H9 (cell line): Measurements from ENCODE around the gene ZBTB6. TPM values are rescaled to one million over a fixed set of nuclear protein-coding genes. Genes with fewer than 3 reads are reported as not detected.

Experiments
- DNase-seq: peaks from one replicate; pipeline ENCODE4 v3.0.0-alpha.2; 2017
- H2AFZ ChIP-seq: one replicate; pipeline ENCODE4 v1.6.1; 2013; ENCODE audit warnings: mild to moderate bottlenecking, low read length, control low read depth, moderate library complexity
- H2AK5ac ChIP-seq: 2 replicates; pipeline ENCODE4 v1.6.1; 2013; ENCODE audit warnings: low read length, control low read depth, mixed read lengths; ENCODE audit not compliant: insufficient read length
- H2BK120ac ChIP-seq: one replicate; pipeline ENCODE4 v1.6.1; 2013; ENCODE audit warnings: low read depth, mild to moderate bottlenecking, low read length, control low read depth, inconsistent platforms; ENCODE audit not compliant: poor library complexity, severe bottlenecking
- H2BK12ac ChIP-seq: 2 replicates; pipeline ENCODE4 v1.6.1; 2013; ENCODE audit warnings: low read length, control low read depth, mixed read lengths, low read depth; ENCODE audit not compliant: insufficient read length
- H2BK15ac ChIP-seq: 2 replicates; pipeline ENCODE4 v1.6.1; 2013; ENCODE audit warnings: low read depth, low read length, control low read depth
- H2BK20ac ChIP-seq: one replicate; pipeline ENCODE4 v1.6.1; 2013; ENCODE audit warnings: low read depth, mild to moderate bottlenecking, low read length, control low read depth, inconsistent platforms; ENCODE audit not compliant: poor library complexity, severe bottlenecking
- H2BK5ac ChIP-seq: 2 replicates; pipeline ENCODE4 v1.6.1; 2013; ENCODE audit warnings: low read length, control low read depth, mixed read lengths; ENCODE audit not compliant: insufficient read length
- H3K14ac ChIP-seq: 2 replicates; pipeline ENCODE4 v1.6.1; 2013; ENCODE audit warnings: low read length, control low read depth; ENCODE audit not compliant: insufficient read depth
- H3K18ac ChIP-seq: 2 replicates; pipeline ENCODE4 v1.6.1; 2013; ENCODE audit warnings: low read depth, mild to moderate bottlenecking, mixed read lengths, low read length, control low read depth; ENCODE audit not compliant: insufficient read length
- H3K23ac ChIP-seq: 2 replicates; pipeline ENCODE4 v1.6.1; 2013; ENCODE audit warnings: low read length, control low read depth, mixed read lengths, low read depth; ENCODE audit not compliant: insufficient read length
- H3K23me2 ChIP-seq: 2 replicates; pipeline ENCODE4 v1.6.1; 2013; ENCODE audit warnings: low read depth, mild to moderate bottlenecking, mixed read lengths, low read length, control low read depth; ENCODE audit not compliant: insufficient read length, poor library complexity, severe bottlenecking
- H3K27ac ChIP-seq: 2 replicates; pipeline ENCODE4 v1.5.1; 2013; ENCODE audit warnings: low read length, control low read depth, mixed read lengths, low read depth; ENCODE audit not compliant: insufficient read length
- H3K27me3 ChIP-seq: 2 replicates; pipeline ENCODE4 v1.6.1; 2013; ENCODE audit warnings: low read length, control low read depth, inconsistent platforms; ENCODE audit not compliant: insufficient read depth
- H3K4ac ChIP-seq: 2 replicates; pipeline ENCODE4 v1.6.1; 2013; ENCODE audit warnings: low read depth, mild to moderate bottlenecking, control low read depth, inconsistent platforms, low read length, moderate library complexity
- H3K4me1 ChIP-seq: 2 replicates; pipeline ENCODE4 v1.6.1; 2013; ENCODE audit warnings: low read length, control low read depth, inconsistent platforms; ENCODE audit not compliant: insufficient read depth
- H3K4me2 ChIP-seq: 2 replicates; pipeline ENCODE4 v1.6.1; 2013; ENCODE audit warnings: low read length, control low read depth, mixed read lengths; ENCODE audit not compliant: insufficient read length, insufficient read depth
- H3K56ac ChIP-seq: 2 replicates; pipeline ENCODE4 v1.6.1; 2013; ENCODE audit warnings: low read depth, mild to moderate bottlenecking, mixed read lengths, low read length, control low read depth; ENCODE audit not compliant: insufficient read length
- H3K79me1 ChIP-seq: 2 replicates; pipeline ENCODE4 v1.6.1; 2013; ENCODE audit warnings: low read depth, mild to moderate bottlenecking, moderate library complexity, low read length, control low read depth, inconsistent platforms; ENCODE audit not compliant: insufficient read depth, poor library complexity, severe bottlenecking
- H3K79me2 ChIP-seq: 2 replicates; pipeline ENCODE4 v1.6.1; 2013; ENCODE audit warnings: low read length, control low read depth, inconsistent platforms; ENCODE audit not compliant: insufficient read depth
- H3K9ac ChIP-seq: 2 replicates; pipeline ENCODE4 v1.6.1; 2013; ENCODE audit warnings: low read length, control low read depth, mixed read lengths; ENCODE audit not compliant: insufficient read length; ENCODE audit errors: extremely low read depth
- H3K9me3 ChIP-seq: one replicate; pipeline ENCODE4 v1.6.1; 2013; ENCODE audit warnings: low read depth, low read length, inconsistent platforms; ENCODE audit not compliant: control insufficient read depth
- H3T11ph ChIP-seq: one replicate; pipeline ENCODE4 v1.6.1; 2013; ENCODE audit warnings: mild to moderate bottlenecking, low read length, control low read depth, inconsistent platforms
- H4K20me1 ChIP-seq: one replicate; pipeline ENCODE4 v1.6.1; 2013; ENCODE audit not compliant: control insufficient read depth, insufficient read length, insufficient read depth
- H4K5ac ChIP-seq: 2 replicates; pipeline ENCODE4 v1.6.1; 2013; ENCODE audit warnings: low read depth, mild to moderate bottlenecking, mixed read lengths, low read length, control low read depth; ENCODE audit not compliant: insufficient read length
- H4K8ac ChIP-seq: replicated peaks from 2 replicates; pipeline ENCODE4 v1.6.1; 2013; ENCODE audit warnings: low read length, control low read depth, mixed read lengths, low read depth; ENCODE audit not compliant: insufficient read length
- H4K91ac ChIP-seq: 2 replicates; pipeline ENCODE4 v1.6.1; 2013; ENCODE audit warnings: low read depth, mild to moderate bottlenecking, moderate library complexity, mixed read lengths, low read length, control low read depth; ENCODE audit not compliant: insufficient read length
- H3K27ac Mint-ChIP-seq, 3 experiments: 2 replicates in 2 of 3; 3 replicates in 1 of 3; pipeline ENCODE4 v1.8.0; 2020 to 2021; ENCODE audit warnings: mixed read lengths in 3 of 3, mild to moderate bottlenecking in 1 of 3, moderate library complexity in 1 of 3
- H3K27me3 Mint-ChIP-seq: 2 replicates; pipeline ENCODE4 v1.8.0; 2021; ENCODE audit warnings: low read depth, mild to moderate bottlenecking, moderate library complexity, mixed read lengths
- H3K36me3 Mint-ChIP-seq, 3 experiments: 2 replicates in 2 of 3; 3 replicates in 1 of 3; pipeline ENCODE4 v1.8.0; 2020 to 2021; ENCODE audit warnings: low read depth in 3 of 3, mixed read lengths in 3 of 3; ENCODE audit not compliant: insufficient read depth in 1 of 3
- H3K4me1 Mint-ChIP-seq, 2 experiments: 2 replicates each; pipeline ENCODE4 v1.8.0; 2020; ENCODE audit warnings: mixed read lengths in 2 of 2
- H3K4me3 Mint-ChIP-seq, 2 experiments: 2 replicates in 1 of 2; 3 replicates in 1 of 2; pipeline ENCODE4 v1.8.0; 2020 to 2021; ENCODE audit warnings: mild to moderate bottlenecking in 2 of 2, mixed read lengths in 2 of 2, moderate library complexity in 1 of 2
- H3K9me3 Mint-ChIP-seq, 2 experiments: 2 replicates in 1 of 2; 3 replicates in 1 of 2; pipeline ENCODE4 v1.8.0; 2020; ENCODE audit warnings: mild to moderate bottlenecking in 2 of 2, mixed read lengths in 2 of 2, moderate library complexity in 1 of 2
- WGBS: extraction: QIAGEN DNeasy Blood & Tissue Kit; methylation state at CpG from one replicate; pipeline ENCODE4 v1.1.7; 2013; ENCODE audit warnings: missing lambda C conversion rate, low lambda C conversion rate, mixed read lengths; ENCODE audit not compliant: insufficient read length; ENCODE audit errors: extremely low coverage; 5-methylcytosine and 5-hydroxymethylcytosine counted together
- total RNA-seq: library from RNA; stranded (reverse); gene quantifications from 2 replicates; pipeline ENCODE4 v1.2.1, GENCODE V29; 2021
- TF ChIP-seq, protein P1 (sequence below): fragments of 200-600 bp; sonication (generic); conservative IDR thresholded peaks from 3 replicates; pipeline ENCODE4 v1.8.0; 2021; ENCODE audit warnings: antibody characterized with exemption, mild to moderate bottlenecking

Gene ZBTB6
- total RNA-seq, 1 experiment from 2014 or later = 10.2 TPM

DNA sequence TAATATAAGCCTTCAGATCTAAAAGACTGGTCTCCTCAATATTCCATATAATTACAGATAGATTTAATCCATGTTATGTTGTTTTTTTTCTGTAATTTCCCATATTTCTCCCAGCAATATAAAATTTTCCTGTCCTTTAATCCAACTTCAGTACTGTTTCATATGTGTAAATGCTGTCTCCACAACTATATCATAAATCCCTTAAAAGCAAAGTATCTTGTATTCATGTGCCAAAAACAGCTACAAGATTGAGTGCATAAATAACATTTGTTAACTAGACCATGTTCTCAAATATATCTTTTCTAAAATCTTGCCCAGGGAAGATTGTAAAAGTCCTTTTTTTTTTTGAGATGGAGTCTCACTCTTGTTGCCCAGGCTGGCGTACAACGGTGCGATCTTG lies 49.7 kb downstream of the ZBTB6 start:
- H3K23ac ChIP-seq = no peak overlapping the region
- no peak overlapping the region for H2AK5ac ChIP-seq
- H3K79me1 ChIP-seq = no peaks in the 10 kb centered on the region
- no peak overlapping the region for H2BK20ac ChIP-seq
- TF ChIP-seq, protein P1, sequence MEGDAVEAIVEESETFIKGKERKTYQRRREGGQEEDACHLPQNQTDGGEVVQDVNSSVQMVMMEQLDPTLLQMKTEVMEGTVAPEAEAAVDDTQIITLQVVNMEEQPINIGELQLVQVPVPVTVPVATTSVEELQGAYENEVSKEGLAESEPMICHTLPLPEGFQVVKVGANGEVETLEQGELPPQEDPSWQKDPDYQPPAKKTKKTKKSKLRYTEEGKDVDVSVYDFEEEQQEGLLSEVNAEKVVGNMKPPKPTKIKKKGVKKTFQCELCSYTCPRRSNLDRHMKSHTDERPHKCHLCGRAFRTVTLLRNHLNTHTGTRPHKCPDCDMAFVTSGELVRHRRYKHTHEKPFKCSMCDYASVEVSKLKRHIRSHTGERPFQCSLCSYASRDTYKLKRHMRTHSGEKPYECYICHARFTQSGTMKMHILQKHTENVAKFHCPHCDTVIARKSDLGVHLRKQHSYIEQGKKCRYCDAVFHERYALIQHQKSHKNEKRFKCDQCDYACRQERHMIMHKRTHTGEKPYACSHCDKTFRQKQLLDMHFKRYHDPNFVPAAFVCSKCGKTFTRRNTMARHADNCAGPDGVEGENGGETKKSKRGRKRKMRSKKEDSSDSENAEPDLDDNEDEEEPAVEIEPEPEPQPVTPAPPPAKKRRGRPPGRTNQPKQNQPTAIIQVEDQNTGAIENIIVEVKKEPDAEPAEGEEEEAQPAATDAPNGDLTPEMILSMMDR = no peak
- H3K56ac ChIP-seq = no peak overlapping the region
- H4K20me1 ChIP-seq = no peaks in the 10 kb centered on the region
- no peaks in the 10 kb centered on the region for H3K23me2 ChIP-seq
- no peak overlapping the region for H4K8ac ChIP-seq
- no peak overlapping the region for H3T11ph ChIP-seq
- H2BK15ac ChIP-seq = no peak overlapping the region
- no peak overlapping the region for H4K91ac ChIP-seq
- no peak overlapping the region for H4K5ac ChIP-seq
- Mint-ChIP-seq H3K36me3 (peaks cover 41 to 62% (median 57%) of the 10 kb centered on the region in 3 experiments), H3K27me3 (no peaks in the 10 kb centered on the region), H3K27ac (no peak overlapping the region), H3K4me1 (no peaks in the 10 kb centered on the region), H3K9me3 (peaks cover 0 to 4% of the 10 kb centered on the region in 2 experiments; a peak in 3 of 5 replicates), H3K4me3 (no peak overlapping the region)
- H3K27ac ChIP-seq = no peak overlapping the region
- no peak overlapping the region for H2BK12ac ChIP-seq
- no peak for DNase-seq
- H2AFZ ChIP-seq = no peak overlapping the region
- H2BK5ac ChIP-seq = no peak overlapping the region
- no peak overlapping the region for H2BK120ac ChIP-seq
- no peaks in the 10 kb centered on the region for H3K9me3 ChIP-seq
- H3K27me3 ChIP-seq = no peaks in the 10 kb centered on the region
- H3K4ac ChIP-seq = no peak overlapping the region
- H3K79me2 ChIP-seq = no peaks in the 10 kb centered on the region
- H3K4me2 ChIP-seq = no peak overlapping the region
- no CpG with 5 or more reads among the region's 3 CpGs for WGBS
- H3K14ac ChIP-seq = no peak overlapping the region
- H3K18ac ChIP-seq = no peak overlapping the region
- H3K4me1 ChIP-seq = no peaks in the 10 kb centered on the region
- H3K9ac ChIP-seq = no peak overlapping the region
